ENCODE data around the gene TMEM200B.
"Not testable (repeated sequence)": the region's sequence is repeated elsewhere in the genome, so short reads cannot be mapped to it uniquely, and the experiment has no call there.

Gene TMEM200B

DNA sequence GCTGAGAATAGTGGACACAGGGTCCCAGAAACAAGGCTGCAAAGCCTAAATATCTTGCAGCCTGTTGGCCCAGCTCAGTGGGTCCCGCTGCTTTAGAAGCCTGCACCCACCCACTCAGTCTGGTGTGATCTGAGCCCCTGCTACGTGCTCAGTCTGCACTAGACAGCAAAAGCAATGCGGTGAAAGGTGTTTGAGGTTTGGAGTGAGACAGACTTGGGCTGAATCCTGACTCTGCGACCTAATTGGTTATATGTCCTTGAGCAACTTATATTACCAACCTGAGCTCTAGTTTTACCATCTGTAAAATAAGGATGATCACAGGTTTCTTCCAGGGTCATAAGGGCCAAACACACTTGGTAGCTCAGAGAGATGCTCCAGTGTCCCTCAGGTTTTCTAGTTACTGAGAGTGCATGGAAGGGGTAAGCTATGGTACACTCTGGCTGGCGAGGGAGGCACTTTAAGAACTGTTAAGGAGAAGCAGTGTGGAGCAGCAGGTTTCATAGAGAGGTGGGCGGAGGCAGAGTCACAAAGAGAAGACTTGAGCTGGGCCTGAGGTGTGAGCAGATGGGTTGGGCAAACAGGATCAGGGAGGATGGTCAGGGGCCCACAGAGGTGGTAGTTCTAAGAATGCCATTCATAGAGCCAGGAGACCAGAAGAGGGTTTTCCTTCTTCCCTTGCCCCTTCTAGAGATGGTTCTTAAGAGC, 10.1 kb downstream of the TMEM200B start:
- H3K4me3 ChIP-seq (ENCODE audit: low read length) = no peak overlapping the region
- no peak overlapping the region for H3K9ac ChIP-seq (ENCODE audit: low read length)
- H3K36me3 ChIP-seq (replicated peaks; ENCODE audit: insufficient read depth, low read length) = no peaks in the 10 kb centered on the region
- no peaks in the 10 kb centered on the region for H3K9me2 ChIP-seq (replicated peaks; ENCODE audit: insufficient read depth, low read length)
- no peak for TF ChIP-seq EZH2phosphoT487 (IDR thresholded peaks at IDR 0.05; ENCODE audit: low read length)
- TF ChIP-seq, protein P1, sequence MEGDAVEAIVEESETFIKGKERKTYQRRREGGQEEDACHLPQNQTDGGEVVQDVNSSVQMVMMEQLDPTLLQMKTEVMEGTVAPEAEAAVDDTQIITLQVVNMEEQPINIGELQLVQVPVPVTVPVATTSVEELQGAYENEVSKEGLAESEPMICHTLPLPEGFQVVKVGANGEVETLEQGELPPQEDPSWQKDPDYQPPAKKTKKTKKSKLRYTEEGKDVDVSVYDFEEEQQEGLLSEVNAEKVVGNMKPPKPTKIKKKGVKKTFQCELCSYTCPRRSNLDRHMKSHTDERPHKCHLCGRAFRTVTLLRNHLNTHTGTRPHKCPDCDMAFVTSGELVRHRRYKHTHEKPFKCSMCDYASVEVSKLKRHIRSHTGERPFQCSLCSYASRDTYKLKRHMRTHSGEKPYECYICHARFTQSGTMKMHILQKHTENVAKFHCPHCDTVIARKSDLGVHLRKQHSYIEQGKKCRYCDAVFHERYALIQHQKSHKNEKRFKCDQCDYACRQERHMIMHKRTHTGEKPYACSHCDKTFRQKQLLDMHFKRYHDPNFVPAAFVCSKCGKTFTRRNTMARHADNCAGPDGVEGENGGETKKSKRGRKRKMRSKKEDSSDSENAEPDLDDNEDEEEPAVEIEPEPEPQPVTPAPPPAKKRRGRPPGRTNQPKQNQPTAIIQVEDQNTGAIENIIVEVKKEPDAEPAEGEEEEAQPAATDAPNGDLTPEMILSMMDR (IDR thresholded peaks at IDR 0.05; ENCODE audit: low read length) = no peak
- TF ChIP-seq EZH2 (optimal IDR thresholded peaks at IDR 0.05; ENCODE audit: low read depth, low read length) = no peak
- H3K27me3 ChIP-seq (replicated peaks; ENCODE audit: insufficient read depth, low read length) = no peaks in the 10 kb centered on the region
- no peaks in the 10 kb centered on the region for H4K20me1 ChIP-seq (ENCODE audit: insufficient read depth, low read length)
- H3K4me2 ChIP-seq (ENCODE audit: low read depth, low read length) = no peak overlapping the region
- H3K27ac ChIP-seq (ENCODE audit: low read length) = no peak overlapping the region
- H2AFZ ChIP-seq (ENCODE audit: low read length) = no peak overlapping the region
- H3K4me1 ChIP-seq (ENCODE audit: low read length) = no peaks in the 10 kb centered on the region
- no peak for DNase-seq
- no peaks in the 10 kb centered on the region for H3K9me3 ChIP-seq (replicated peaks; ENCODE audit: insufficient read depth, low read length)
- H3F3A ChIP-seq (ENCODE audit: insufficient read depth, low read length) = no peaks in the 10 kb centered on the region
- H3K79me2 ChIP-seq (ENCODE audit: low read length) = no peaks in the 10 kb centered on the region

DNA sequence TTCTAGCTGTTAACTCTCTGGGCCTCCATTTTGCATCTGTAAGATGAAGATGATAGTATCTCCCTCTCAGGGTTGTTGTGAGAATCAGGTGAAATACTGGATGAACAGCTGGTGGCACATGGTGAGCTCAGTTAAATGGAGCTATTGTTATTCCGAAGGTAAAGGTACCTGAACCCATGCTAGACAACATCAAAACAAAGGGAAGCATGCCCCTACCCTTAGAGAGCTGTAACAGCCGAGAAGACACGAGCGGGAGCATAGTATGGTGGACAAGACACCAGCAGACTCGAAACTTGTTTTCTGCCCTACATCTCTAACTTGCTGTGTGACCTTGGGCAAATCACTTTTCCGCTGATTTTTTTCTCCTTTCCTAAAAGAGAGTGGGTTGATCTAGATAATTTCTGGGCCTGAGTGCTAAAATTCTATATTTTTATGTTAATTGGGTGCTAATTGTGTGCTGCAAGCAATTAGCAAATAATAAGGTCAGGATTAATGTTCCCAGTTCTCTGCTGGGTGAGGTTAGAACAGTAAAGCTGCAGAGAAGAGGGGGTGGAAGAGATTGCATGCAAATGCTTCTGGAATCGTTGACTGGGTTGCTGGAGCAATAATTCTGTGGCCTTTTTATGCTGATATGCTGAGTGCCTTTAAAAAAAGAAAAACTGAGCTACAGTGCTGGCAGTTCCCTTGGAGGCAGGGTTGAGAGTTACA, 10.8 kb downstream of the TMEM200B start:
- Histone ChIP-seq H3K36me3 (replicated peaks; ENCODE audit: insufficient read depth, low read length) (no peaks in the 10 kb centered on the region), H3K9ac (ENCODE audit: low read length) (no peak overlapping the region), H3K9me2 (replicated peaks; ENCODE audit: insufficient read depth, low read length) (no peaks in the 10 kb centered on the region), H3K4me2 (ENCODE audit: low read depth, low read length) (no peak overlapping the region), H3K27me3 (replicated peaks; ENCODE audit: insufficient read depth, low read length) (no peaks in the 10 kb centered on the region), H3K4me1 (ENCODE audit: low read length) (no peaks in the 10 kb centered on the region), H3F3A (ENCODE audit: insufficient read depth, low read length) (no peaks in the 10 kb centered on the region), H2AFZ (ENCODE audit: low read length) (no peak overlapping the region), H3K79me2 (ENCODE audit: low read length) (no peaks in the 10 kb centered on the region), H3K27ac (ENCODE audit: low read length) (no peak overlapping the region), H3K4me3 (ENCODE audit: low read length) (no peak overlapping the region), H3K9me3 (replicated peaks; ENCODE audit: insufficient read depth, low read length) (no peaks in the 10 kb centered on the region), H4K20me1 (ENCODE audit: insufficient read depth, low read length) (no peaks in the 10 kb centered on the region)
- no peak for DNase-seq
- TF ChIP-seq EZH2 (optimal IDR thresholded peaks at IDR 0.05; ENCODE audit: low read depth, low read length) = no peak
- TF ChIP-seq EZH2phosphoT487 (IDR thresholded peaks at IDR 0.05; ENCODE audit: low read length) = no peak
- TF ChIP-seq, protein P1 (IDR thresholded peaks at IDR 0.05; ENCODE audit: low read length) = no peak

DNA sequence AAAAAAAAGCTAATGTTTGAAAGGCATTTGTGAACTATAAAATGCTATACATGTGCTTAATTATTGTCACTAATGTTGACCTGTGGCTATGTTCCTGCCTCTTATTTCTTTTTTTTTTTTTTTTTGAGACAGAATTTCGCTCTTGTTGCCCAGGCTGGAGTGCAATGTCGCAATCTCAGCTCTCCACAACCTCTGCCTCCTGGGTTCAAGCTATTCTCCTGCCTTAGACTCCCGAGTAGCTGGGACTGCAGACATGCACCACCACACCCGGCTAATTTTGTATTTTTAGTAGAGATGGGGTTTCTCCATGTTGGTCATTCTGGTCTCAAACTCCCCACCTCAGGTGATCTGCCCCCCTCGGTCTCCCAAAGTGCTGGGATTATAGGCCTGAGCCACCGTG, 15.7 kb downstream of the TMEM200B start:
- not testable (repeated sequence) for H3K9me3 ChIP-seq (replicated peaks; ENCODE audit: insufficient read depth, low read length); H3K4me1 ChIP-seq (ENCODE audit: low read length); H3K9me2 ChIP-seq (replicated peaks; ENCODE audit: insufficient read depth, low read length); H3K36me3 ChIP-seq (replicated peaks; ENCODE audit: insufficient read depth, low read length); H3K27me3 ChIP-seq (replicated peaks; ENCODE audit: insufficient read depth, low read length); H3K79me2 ChIP-seq (ENCODE audit: low read length); H3F3A ChIP-seq (ENCODE audit: insufficient read depth, low read length); H3K27ac ChIP-seq (ENCODE audit: low read length); H3K4me2 ChIP-seq (ENCODE audit: low read depth, low read length); H3K4me3 ChIP-seq (ENCODE audit: low read length); H4K20me1 ChIP-seq (ENCODE audit: insufficient read depth, low read length); DNase-seq; H3K9ac ChIP-seq (ENCODE audit: low read length); H2AFZ ChIP-seq (ENCODE audit: low read length)

DNA sequence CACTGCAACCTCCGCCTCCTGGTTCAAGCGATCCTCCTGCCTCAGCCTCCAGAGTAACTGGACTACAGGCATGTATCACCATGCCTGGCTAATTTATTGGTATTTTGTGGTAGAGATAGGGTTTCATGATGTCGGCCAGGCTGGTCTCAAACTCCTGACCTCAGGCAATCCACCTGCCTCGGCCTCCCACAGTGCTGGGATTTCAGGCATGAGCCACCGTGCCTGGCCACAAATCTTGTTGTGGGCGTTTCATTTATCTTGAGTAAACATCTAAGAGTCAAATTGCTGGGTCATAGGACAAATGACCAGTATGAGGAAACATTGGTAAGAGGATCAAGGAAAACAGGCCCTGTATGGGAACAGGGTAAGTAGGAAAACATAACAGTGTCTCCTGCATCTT, 17.9 kb downstream of the TMEM200B start:
- no peaks in the 10 kb centered on the region for H3K9me2 ChIP-seq (replicated peaks; ENCODE audit: insufficient read depth, low read length)
- no peak overlapping the region for H3K9ac ChIP-seq (ENCODE audit: low read length)
- H4K20me1 ChIP-seq (ENCODE audit: insufficient read depth, low read length) = no peaks in the 10 kb centered on the region
- no peak overlapping the region for H3K4me3 ChIP-seq (ENCODE audit: low read length)
- no peak overlapping the region for H3K4me2 ChIP-seq (ENCODE audit: low read depth, low read length)
- no peak overlapping the region for H2AFZ ChIP-seq (ENCODE audit: low read length)
- no peak for TF ChIP-seq EZH2phosphoT487 (IDR thresholded peaks at IDR 0.05; ENCODE audit: low read length)
- TF ChIP-seq EZH2 (optimal IDR thresholded peaks at IDR 0.05; ENCODE audit: low read depth, low read length) = no peak
- TF ChIP-seq, protein P1 (IDR thresholded peaks at IDR 0.05; ENCODE audit: low read length) = no peak
- H3F3A ChIP-seq (ENCODE audit: insufficient read depth, low read length) = no peaks in the 10 kb centered on the region
- H3K79me2 ChIP-seq (ENCODE audit: low read length) = no peaks in the 10 kb centered on the region
- no peaks in the 10 kb centered on the region for H3K4me1 ChIP-seq (ENCODE audit: low read length)
- H3K27ac ChIP-seq (ENCODE audit: low read length) = no peak overlapping the region
- no peaks in the 10 kb centered on the region for H3K27me3 ChIP-seq (replicated peaks; ENCODE audit: insufficient read depth, low read length)
- no peaks in the 10 kb centered on the region for H3K36me3 ChIP-seq (replicated peaks; ENCODE audit: insufficient read depth, low read length)
- no peaks in the 10 kb centered on the region for H3K9me3 ChIP-seq (replicated peaks; ENCODE audit: insufficient read depth, low read length)
- DNase-seq = no peak
